A549 treated with RU486 at 1 μM for 4 hours (cell line): ENCODE data around the gene CIAO2A. TPM values are rescaled to one million over a fixed set of nuclear protein-coding genes. Genes with fewer than 3 reads are reported as not detected.

ENCODE experiments used
- total RNA-seq: library from RNA; stranded (reverse); fragments of 200-300 nt; extraction: Qiagen RNA extraction; gene quantifications from 5 replicates; pipeline ENCODE4 v1.2.3, GENCODE V29; 2022; ENCODE audit warnings: low read depth

The CIAO2A gene
- 118 to 187 TPM (median 126 TPM) in 5 replicates for total RNA-seq

GRCh38 chr15:64093627-64094417, at the start of gene CIAO2A:
TSS of gene CIAO2A (minus strand) at chr15:64093838. CDS start at chr15:64093768, 70 bp downstream.

GRCh38 chr15:64095795-64096667, 2.4 kb upstream of the CIAO2A start, which contains the start of gene SNX1:
TSS of gene SNX1 (plus strand) at chr15:64095982. CDS start at chr15:64096014, 32 bp downstream.

GRCh38 chr15:64046421-64047153, 47.1 kb downstream of the CIAO2A start, which contains the start of gene DAPK2:
TSS of gene DAPK2 (minus strand) at chr15:64046485. CDS start at chr15:64040261, 6,224 bp downstream.

Other genes with a start within 250 kb of the CIAO2A start
- 3.1 to 4.6 TPM (median 3.8 TPM) in 5 replicates for gene DAPK2, start 47.4 kb downstream of the CIAO2A start, total RNA-seq
- 71.7 to 78.2 TPM (median 75.7 TPM) in 5 replicates for gene SNX1, start 2.1 kb upstream of the CIAO2A start, total RNA-seq
- 0.43 to 0.77 TPM (median 0.64 TPM) in 5 replicates for gene SNX22, start 57.9 kb upstream of the CIAO2A start, total RNA-seq
- gene PPIB, start 69.2 kb upstream of the CIAO2A start, total RNA-seq, result 774 to 845 TPM (median 805 TPM) in 5 replicates